GM10248 (cell line): Measurements from ENCODE around the gene ST6GALNAC2.
"Not testable (repeated sequence)": the region's sequence is repeated elsewhere in the genome, so short reads cannot be mapped to it uniquely, and the experiment has no call there.

Experiments
- CTCF ChIA-PET: fragments of 300-600 bp; sonication (Branson Sonifier 250); formaldehyde crosslinking; extraction: SDS; loops from one replicate; lab custom pipeline; 2021; ENCODE audit warnings: antibody characterized with exemption; lab: Yijun Ruan, JAX
- POLR2A ChIA-PET: fragments of 350-650 bp; sonication (Branson Sonifier 250); formaldehyde crosslinking; extraction: SDS; loops from one replicate; lab custom pipeline; 2020; ENCODE audit warnings: antibody characterized with exemption; lab: Yijun Ruan, JAX
- DNase-seq: peaks from one replicate; pipeline ENCODE4 v3.0.0; 2012; ENCODE audit errors: extremely low spot score
- CTCF ChIP-seq: IDR thresholded peaks from 2 replicates; pipeline ENCODE4 v1.5.1; 2012; ENCODE audit warnings: mild to moderate bottlenecking, low read depth; ENCODE audit errors: extremely low read depth, missing control alignments, control extremely low read depth

ST6GALNAC2 gene

GRCh38 chr17:76528156-76528527, 57.5 kb downstream of the ST6GALNAC2 start:
- POLR2A ChIA-PET: no interaction called here
- no peak for DNase-seq
- TF ChIP-seq CTCF: no peak
- CTCF ChIA-PET: interaction anchor here (0.9 to 2.5 kb wide), 15 partner anchors 10 to 153 kb away, joined by 3 to 23 read pairs (median 5); no protein-coding TSS in a partner anchor

DNA sequence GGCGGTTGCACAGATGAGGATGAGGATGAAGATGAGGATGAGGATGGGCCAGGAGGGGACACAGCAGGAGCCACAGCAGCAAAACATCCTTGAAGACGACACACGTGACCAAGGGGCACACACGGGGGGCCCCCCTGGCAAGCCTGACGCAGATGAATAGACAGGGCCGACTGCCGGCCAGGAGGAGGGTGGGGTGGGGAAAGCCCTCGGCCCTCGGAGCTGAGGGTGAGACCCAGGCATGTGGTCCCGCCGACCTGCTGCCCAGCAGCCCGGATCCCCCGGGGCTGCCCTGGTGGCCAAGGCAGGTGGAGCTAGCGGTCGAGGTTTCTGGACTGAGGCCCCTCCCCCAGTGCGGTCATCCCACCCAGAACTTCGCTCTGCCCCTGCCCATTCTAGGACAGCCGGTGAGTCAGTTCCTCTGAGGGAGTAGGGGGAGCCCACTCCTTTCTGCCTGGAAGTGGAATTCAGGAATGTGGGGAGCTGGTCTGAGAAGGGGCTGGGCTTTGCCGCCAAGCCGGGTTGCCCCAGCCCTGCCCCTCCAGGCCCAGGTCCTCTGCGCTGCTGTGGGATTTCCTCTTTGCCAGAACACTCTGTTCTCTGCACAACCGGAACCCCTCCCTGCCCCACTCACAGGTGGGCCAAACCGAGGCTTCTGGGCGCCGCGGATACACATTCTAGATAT, 58.1 kb downstream of the ST6GALNAC2 start:
- peak; percentile 54 for DNase-seq
- CTCF ChIA-PET: interaction anchor here (0.9 to 2.5 kb wide), 13 partner anchors 9 to 154 kb away, joined by 3 to 23 read pairs (median 6); no protein-coding TSS in a partner anchor
- no peak for TF ChIP-seq CTCF
- POLR2A ChIA-PET: no interaction called here

DNA sequence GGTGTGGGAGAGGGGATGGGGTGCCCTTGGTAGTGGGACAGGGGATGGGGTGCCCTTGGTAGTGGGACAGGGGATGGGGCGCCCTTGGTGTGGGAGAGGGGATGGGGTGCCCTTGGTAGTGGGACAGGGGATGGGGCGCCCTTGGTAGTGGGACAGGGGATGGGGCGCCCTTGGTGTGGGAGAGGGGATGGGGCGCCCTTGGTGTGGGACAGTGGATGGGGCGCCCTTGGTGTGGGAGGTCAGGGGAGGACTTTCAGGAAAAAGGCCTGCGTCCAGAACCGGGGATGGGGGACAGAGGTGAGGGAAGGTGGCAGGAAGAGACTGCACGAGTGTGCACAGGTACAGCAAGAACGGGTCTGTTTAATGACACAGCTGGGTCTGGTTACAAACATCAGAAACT, 58.6 kb downstream of the ST6GALNAC2 start:
- DNase-seq, POLR2A ChIA-PET: not testable (repeated sequence)
- CTCF ChIA-PET: interaction anchor here (0.9 to 2.5 kb wide), 9 partner anchors 8 to 154 kb away, joined by 3 to 23 read pairs (median 9); no protein-coding TSS in a partner anchor

- CTCF ChIA-PET: interaction anchor here (0.9 to 6.5 kb wide), 3 partner anchors 19 to 156 kb away, joined by 3 to 109 read pairs (median 3); no protein-coding TSS in a partner anchor
- DNase-seq, POLR2A ChIA-PET: not testable (repeated sequence)
Observed at GRCh38 chr17:76525513-76525833, 60.2 kb downstream of the ST6GALNAC2 start.

GRCh38 chr17:76524598-76525512, 60.8 kb downstream of the ST6GALNAC2 start:
- ChIA-PET POLR2A (no interaction called here), CTCF (interaction anchor here (0.9 to 6.5 kb wide), 10 partner anchors 11 to 157 kb away, joined by 3 to 109 read pairs (median 10); partner anchors contain the start of gene PRCD)
- no peak for DNase-seq
- no peak for TF ChIP-seq CTCF

DNA sequence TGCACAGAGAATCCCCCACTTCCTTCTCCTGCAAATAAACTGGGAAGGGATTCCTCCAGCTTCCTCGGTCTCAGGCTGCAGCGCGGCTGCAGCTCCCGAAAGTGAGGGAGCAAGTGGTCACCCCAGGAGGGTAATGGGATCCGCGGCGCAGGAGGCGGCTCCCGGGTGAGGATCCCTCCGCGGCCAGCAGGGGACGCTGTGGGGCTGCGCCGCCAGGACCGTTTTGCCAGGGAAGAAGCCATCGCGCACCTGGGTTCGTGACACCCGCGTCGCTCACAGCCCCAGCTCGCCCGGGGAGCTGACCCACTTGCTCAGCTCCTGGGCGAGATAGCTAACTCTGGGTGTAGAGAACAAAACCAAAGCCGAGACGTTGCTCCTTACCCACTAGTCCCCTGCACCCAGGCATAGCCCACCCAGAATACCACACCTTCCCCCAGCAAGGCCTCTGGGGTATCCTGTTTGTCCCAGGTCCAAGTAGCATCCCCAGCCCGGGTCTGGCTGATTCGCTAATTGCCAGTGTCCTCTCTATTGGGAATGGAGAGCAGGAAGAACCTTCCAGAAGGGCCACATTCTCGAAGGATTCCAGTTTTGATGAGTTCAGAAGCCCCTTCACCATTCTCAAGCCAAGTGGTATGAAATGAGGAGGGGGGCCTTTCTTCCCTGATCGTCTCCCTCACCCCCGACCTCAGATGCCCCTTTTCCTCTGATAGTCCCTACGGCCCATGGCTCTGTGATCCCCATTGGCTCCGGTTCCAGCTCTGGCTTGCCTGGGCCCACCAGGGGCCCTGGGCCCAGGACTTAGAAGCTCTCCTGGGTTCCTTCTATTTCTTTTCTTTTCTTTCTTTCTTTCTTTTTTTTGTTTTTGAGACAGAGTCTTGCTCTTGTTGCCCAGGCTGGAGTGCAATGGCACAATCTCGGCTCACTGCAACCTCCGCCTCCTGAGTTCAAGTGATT, 62.3 kb downstream of the ST6GALNAC2 start:
- DNase-seq: peak; percentile 89
- CTCF ChIA-PET: interaction anchor here (0.6 to 6.5 kb wide), 50 partner anchors 10 to 208 kb away, joined by 3 to 109 read pairs (median 6); partner anchors contain the start of genes AANAT, CYGB, PRCD and ST6GALNAC2
- peak; percentile 95 for TF ChIP-seq CTCF
- POLR2A ChIA-PET: no interaction called here

DNA sequence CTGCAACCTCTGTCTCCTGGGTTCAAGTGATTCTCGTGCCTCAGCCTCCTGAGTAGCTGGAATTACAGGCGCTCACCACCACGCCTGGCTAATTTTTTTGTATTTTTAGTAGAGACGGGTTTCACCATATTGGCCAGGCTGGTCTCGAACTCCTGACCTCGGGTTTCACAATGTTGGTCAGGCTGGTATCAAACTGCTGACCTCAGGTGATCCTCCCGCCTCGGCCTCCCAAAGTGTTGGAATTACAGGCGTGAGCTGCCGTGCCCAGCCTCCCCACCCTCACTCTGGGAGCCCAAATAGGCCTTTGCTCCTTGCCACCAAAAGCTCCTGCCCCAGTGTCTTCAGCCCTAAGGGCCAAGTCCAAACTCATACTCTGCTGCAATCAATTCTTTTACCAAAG, 64.0 kb downstream of the ST6GALNAC2 start:
- CTCF ChIA-PET: interaction anchor here (1.1 to 6.5 kb wide), 5 partner anchors 10 to 103 kb away, joined by 3 to 109 read pairs (median 26); no protein-coding TSS in a partner anchor
- DNase-seq: not testable (repeated sequence)
- POLR2A ChIA-PET: interaction anchor here (0.7 kb wide), 1 partner anchor 1162 kb away, joined by 3 read pairs; no protein-coding TSS in a partner anchor
